DND-41 (cell line): ENCODE data around the gene OGFR.

ENCODE experiments used
- CTCF ChIP-seq: IDR thresholded peaks from 2 replicates; pipeline ENCODE4 v1.5.1; 2012; ENCODE audit warnings: borderline replicate concordance, low read length, moderate library complexity, mild to moderate bottlenecking; ENCODE audit not compliant: poor library complexity, severe bottlenecking; ENCODE audit errors: extremely low read depth
- EZH2 ChIP-seq: IDR thresholded peaks from 3 replicates; pipeline ENCODE4 v1.6.1; 2012; ENCODE audit warnings: borderline replicate concordance, low read depth, mild to moderate bottlenecking, moderate library complexity, low read length, inconsistent platforms; ENCODE audit not compliant: severe bottlenecking

- TF ChIP-seq CTCF (no peak), EZH2 (no peak)
Observed at GRCh38 chr20:62761759-62762131, 42.9 kb upstream of the OGFR start.
